Vagina (tissue), 2 donors: ENCODE measurements around the gene KMT2C.

Experiments used
- CTCF ChIP-seq, 3 experiments: fragments of 450-650 bp in 2 of 3; fragments of 200-600 bp in 1 of 3; sonication (generic) in 1 of 3; IDR thresholded peaks; one replicate each; pipeline ENCODE4 v1.5.1; 2017 to 2019; ENCODE audit warnings: antibody characterized with exemption in 3 of 3, mild to moderate bottlenecking in 2 of 3, moderate library complexity in 2 of 3
- POLR2A ChIP-seq, 2 donors: fragments of 450-650 bp; IDR thresholded peaks; one replicate each; pipeline ENCODE4 v1.6.1; 2017; ENCODE audit warnings: antibody characterized with exemption in 2 of 2, mild to moderate bottlenecking in 2 of 2, moderate library complexity in 2 of 2

- TF ChIP-seq POLR2A (IDR thresholded peaks at IDR 0.05) (no peak), CTCF (IDR thresholded peaks at IDR 0.05) (no peak)
These were observed 308.6 kb downstream of the KMT2C start for GRCh38 chr7:152127229-152127628.
